Nephron progenitor cell (in vitro differentiated cells): Measurements from ENCODE around the gene DCHS1.

Experiments used
- DNase-seq: peaks from one replicate; pipeline ENCODE4 v3.0.0; 2021
- H3K27ac Mint-ChIP-seq: 2 replicates; pipeline ENCODE4 v1.8.0; 2021; ENCODE audit warnings: mild to moderate bottlenecking, moderate library complexity, mixed read lengths
- H3K27me3 Mint-ChIP-seq: 2 replicates; pipeline ENCODE4 v1.8.0; 2021; ENCODE audit warnings: mild to moderate bottlenecking, low read depth, mixed read lengths; ENCODE audit not compliant: poor library complexity
- H3K36me3 Mint-ChIP-seq: 2 replicates; pipeline ENCODE4 v1.8.0; 2021; ENCODE audit warnings: low read depth, mixed read lengths
- H3K4me1 Mint-ChIP-seq: 2 replicates; pipeline ENCODE4 v1.8.0; 2021; ENCODE audit warnings: mixed read lengths
- H3K4me3 Mint-ChIP-seq: 2 replicates; pipeline ENCODE4 v1.8.0; 2021; ENCODE audit warnings: mild to moderate bottlenecking, moderate library complexity, mixed read lengths
- H3K9me3 Mint-ChIP-seq: 2 replicates; pipeline ENCODE4 v1.8.0; 2021; ENCODE audit warnings: mild to moderate bottlenecking, moderate library complexity, mixed read lengths
- CTCF ChIP-seq: fragments of 200-600 bp; sonication (generic); IDR thresholded peaks from 2 replicates; pipeline ENCODE4 v1.5.0; 2021; ENCODE audit warnings: antibody characterized with exemption

DCHS1 gene

GRCh38 chr11:6640036-6640984, 15.3 kb downstream of the DCHS1 start:
- Mint-ChIP-seq H3K4me3 (no peak overlapping the region), H3K36me3 (peaks cover 8% of the 10 kb centered on the region)
- TF ChIP-seq CTCF, result no peak

DNA sequence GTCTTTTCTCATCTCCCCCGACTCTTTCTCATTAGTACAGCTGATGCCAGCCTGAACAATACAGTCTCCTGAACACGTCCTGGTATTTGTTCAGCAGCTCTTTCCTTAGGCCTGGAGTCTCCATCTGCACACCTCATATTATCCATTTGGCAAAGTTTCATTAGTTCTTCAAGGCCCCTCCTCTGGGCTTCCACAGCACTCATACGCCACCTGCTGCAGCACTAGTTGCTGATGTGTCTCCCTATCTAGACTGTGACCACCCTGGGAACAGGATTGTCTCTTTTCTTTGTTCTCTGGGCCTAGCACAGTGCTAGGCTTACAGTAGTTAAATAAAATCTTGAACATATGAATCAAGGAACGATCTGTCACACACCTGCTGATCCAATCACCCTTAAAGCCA, 17.2 kb downstream of the DCHS1 start:
- TF ChIP-seq CTCF, result no peak
- H3K9me3 Mint-ChIP-seq, result no peaks in the 10 kb centered on the region
- H3K27ac Mint-ChIP-seq, result no peak overlapping the region
- H3K4me3 Mint-ChIP-seq, result no peak overlapping the region
- peaks cover 9% of the 10 kb centered on the region for H3K36me3 Mint-ChIP-seq
- H3K27me3 Mint-ChIP-seq, result no peaks in the 10 kb centered on the region
- H3K4me1 Mint-ChIP-seq, result peaks cover 10% of the 10 kb centered on the region
- no peak for DNase-seq

More at GRCh38 chr11:6640036-6640984, 15.3 kb downstream of the DCHS1 start:
- DNase-seq, result no peak
- Mint-ChIP-seq H3K27me3 (no peaks in the 10 kb centered on the region), H3K27ac (no peak overlapping the region), H3K4me1 (peaks cover 8% of the 10 kb centered on the region), H3K9me3 (no peaks in the 10 kb centered on the region)

DNA sequence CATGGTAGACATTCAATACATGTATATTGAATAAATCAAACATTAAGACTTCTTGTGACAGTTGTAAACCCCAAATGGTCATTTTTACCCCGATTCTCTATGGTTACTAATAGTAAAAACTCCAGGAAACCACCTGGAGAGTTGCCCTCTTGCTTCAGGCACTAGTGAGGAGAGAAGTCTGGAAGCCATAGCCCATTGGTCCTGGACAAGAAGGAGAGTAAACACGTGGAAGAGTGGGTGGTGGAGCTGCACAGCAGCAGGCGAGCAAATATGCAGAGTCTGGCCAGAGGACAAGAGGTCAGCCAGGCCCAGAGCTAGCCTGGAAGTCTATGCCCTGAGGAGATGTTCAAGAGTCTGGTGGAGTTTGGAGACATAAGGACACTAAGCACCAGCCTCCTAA, 17.7 kb downstream of the DCHS1 start:
- H3K27me3 Mint-ChIP-seq, result peaks cover 1% of the 10 kb centered on the region
- H3K4me1 Mint-ChIP-seq, result peaks cover 12% of the 10 kb centered on the region
- DNase-seq, result no peak
- TF ChIP-seq CTCF, result no peak
- H3K4me3 Mint-ChIP-seq, result no peak overlapping the region
- H3K27ac Mint-ChIP-seq, result no peak overlapping the region
- peaks cover 15% of the 10 kb centered on the region for H3K36me3 Mint-ChIP-seq
- H3K9me3 Mint-ChIP-seq, result no peaks in the 10 kb centered on the region

- no peak overlapping the region for H3K4me3 Mint-ChIP-seq
- peaks cover 29% of the 10 kb centered on the region for H3K36me3 Mint-ChIP-seq
- DNase-seq, result no peak
- peaks cover 12% of the 10 kb centered on the region for H3K4me1 Mint-ChIP-seq
- no peaks in the 10 kb centered on the region for H3K9me3 Mint-ChIP-seq
- no peak for TF ChIP-seq CTCF
- peaks cover 12% of the 10 kb centered on the region for H3K27me3 Mint-ChIP-seq
- no peak overlapping the region for H3K27ac Mint-ChIP-seq
Measured at GRCh38 chr11:6636480-6636879, 19.1 kb downstream of the DCHS1 start.

DNA sequence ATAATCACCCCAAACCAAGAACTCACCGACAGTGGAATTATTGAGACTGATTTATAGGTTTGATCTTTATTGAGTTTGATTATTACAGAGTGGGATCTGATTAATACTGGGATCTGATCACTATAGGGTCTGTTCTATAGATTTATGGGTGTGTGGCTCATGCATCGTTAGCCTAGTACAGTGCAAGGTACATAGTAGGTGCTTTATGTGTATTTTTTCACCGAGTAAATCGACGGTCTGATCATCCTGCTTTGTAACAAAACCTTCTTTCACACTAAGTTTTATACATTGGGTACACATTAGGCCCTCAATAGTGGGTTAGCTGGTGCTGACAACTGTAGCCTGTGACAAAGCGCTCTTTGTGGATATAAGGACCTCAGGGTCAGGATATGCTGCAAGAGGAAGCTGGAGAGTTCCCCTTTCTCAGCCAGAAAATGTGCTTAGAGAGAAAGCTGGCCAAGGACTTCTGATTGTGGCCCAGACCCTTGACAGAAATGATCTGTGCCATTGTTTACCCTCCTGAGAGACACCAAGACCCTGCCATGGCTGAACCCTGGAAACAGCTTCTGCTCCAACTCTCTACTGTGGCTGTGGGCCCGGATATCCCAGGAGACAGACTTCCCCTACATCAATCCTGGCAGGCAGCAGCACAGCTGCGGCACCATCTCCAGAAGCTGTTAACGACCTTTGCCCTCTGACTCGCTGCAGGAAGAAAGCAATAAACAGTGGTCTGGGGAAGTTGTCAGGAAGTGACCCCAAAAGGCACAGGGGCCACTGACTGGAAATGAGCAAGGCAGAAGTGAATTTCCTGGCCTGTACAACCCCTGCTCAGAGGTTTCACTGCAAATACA, 20.3 kb downstream of the DCHS1 start:
- Mint-ChIP-seq H3K27me3 (peaks cover 23% of the 10 kb centered on the region), H3K9me3 (no peaks in the 10 kb centered on the region), H3K27ac (no peak overlapping the region), H3K4me3 (no peak overlapping the region), H3K36me3 (peaks cover 40% of the 10 kb centered on the region), H3K4me1 (peaks cover 12% of the 10 kb centered on the region)
- peak; percentile 58 for DNase-seq
- no peak for TF ChIP-seq CTCF
